GM04504 (cell line): ENCODE results near the gene LARP6.
A peak's percentile ranks its signal among the peaks of the same experiment; 100 is the strongest.
"Not testable (repeated sequence)": the region's sequence is repeated elsewhere in the genome, so short reads cannot be mapped to it uniquely, and the experiment has no call there.

Experiments used
- DNase-seq: peaks from one replicate; pipeline ENCODE4 v3.0.0-alpha.2; 2012; ENCODE audit warnings: low read depth

Gene LARP6

GRCh38 chr15:70858614-70859321, 4.8 kb upstream of the LARP6 start:
- DNase-seq = not testable (repeated sequence)

GRCh38 chr15:70857562-70858285, 3.8 kb upstream of the LARP6 start:
- DNase-seq = no peak

GRCh38 chr15:70856884-70857561, 3.1 kb upstream of the LARP6 start:
- peak; percentile 99 for DNase-seq

GRCh38 chr15:70856177-70856883, 2.4 kb upstream of the LARP6 start:
- DNase-seq = no peak

- no peak for DNase-seq
These were observed 1.8 kb upstream of the LARP6 start for GRCh38 chr15:70855764-70856163.

- DNase-seq = no peak
These were observed 664 bp upstream of the LARP6 start for GRCh38 chr15:70854666-70854976.

- DNase-seq = no peak
These were observed 512 bp downstream of the LARP6 start for GRCh38 chr15:70853318-70853972.

GRCh38 chr15:70852501-70853317, 1.2 kb downstream of the LARP6 start:
- no peak for DNase-seq

GRCh38 chr15:70851889-70852288, 2.1 kb downstream of the LARP6 start:
- DNase-seq = no peak

- no peak for DNase-seq
These were observed 8.2 kb downstream of the LARP6 start for GRCh38 chr15:70845602-70846360.

- no peak for DNase-seq
These were observed 16.5 kb downstream of the LARP6 start for GRCh38 chr15:70837476-70837875.

- DNase-seq = no peak
These were observed 18.1 kb downstream of the LARP6 start for GRCh38 chr15:70835841-70836240.

- no peak for DNase-seq
These were observed 18.5 kb downstream of the LARP6 start for GRCh38 chr15:70835415-70835814.

- no peak for DNase-seq
These were observed 19.0 kb downstream of the LARP6 start for GRCh38 chr15:70834999-70835398.

- DNase-seq = no peak
These were observed 19.8 kb downstream of the LARP6 start for GRCh38 chr15:70833861-70834765.

GRCh38 chr15:70833422-70833821, 20.5 kb downstream of the LARP6 start:
- no peak for DNase-seq

GRCh38 chr15:70832176-70832575, 21.8 kb downstream of the LARP6 start:
- DNase-seq = no peak

- DNase-seq = no peak
These were observed 22.7 kb downstream of the LARP6 start for GRCh38 chr15:70831094-70831911.

GRCh38 chr15:70830615-70831014, 23.3 kb downstream of the LARP6 start:
- no peak for DNase-seq
